Caco-2 (cell line): ENCODE measurements around the gene GABRG3. TPM values are rescaled to one million over a fixed set of nuclear protein-coding genes. Genes with fewer than 3 reads are reported as not detected.
A peak's percentile ranks its signal among the peaks of the same experiment; 100 is the strongest.

Experiments used
- BruUV-seq: library from RNA; stranded (reverse); fragments of 400-500 nt; replicated peaks from 2 replicates; lab custom pipeline; 2021; lab: Mats Ljungman, UMichigan
- CTCF ChIA-PET: fragments of 300-600 bp; sonication (Branson Sonifier 250); formaldehyde crosslinking; loops from one replicate; lab custom pipeline; 2022; ENCODE audit warnings: antibody characterized with exemption; lab: Charles Lee
- POLR2A ChIA-PET: fragments of 300-600 bp; sonication (Branson Sonifier 250); formaldehyde crosslinking; loops from one replicate; lab custom pipeline; 2022; ENCODE audit warnings: antibody characterized with exemption; lab: Charles Lee
- DNase-seq, 2 experiments: peaks; one replicate each; pipeline versions ENCODE4 v3.0.0 to v3.0.0-alpha.2; 2020 to 2022
- H3K27me3 ChIP-seq: replicated peaks from 2 replicates; pipeline ENCODE4 v1.6.0; 2011; ENCODE audit warnings: low read length; ENCODE audit not compliant: control insufficient read depth, insufficient read depth
- H3K36me3 ChIP-seq: 2 replicates; pipeline ENCODE4 v1.5.1; 2011; ENCODE audit warnings: low read length; ENCODE audit not compliant: control insufficient read depth, insufficient read depth
- H3K4me1 ChIP-seq: fragments of 250-450 bp; sonication (Bioruptor Pico); 2 replicates; pipeline ENCODE4 v1.5.1; 2020; ENCODE audit warnings: mild to moderate bottlenecking
- H3K4me3 ChIP-seq: 2 replicates; pipeline ENCODE4 v1.5.1; 2011; ENCODE audit warnings: low read depth, mild to moderate bottlenecking, control low read depth, low read length
- H3K9me3 ChIP-seq: fragments of 250-450 bp; sonication (Bioruptor Pico); 2 replicates; pipeline ENCODE4 v1.5.1; 2020; ENCODE audit warnings: mild to moderate bottlenecking, moderate library complexity
- H3K27ac Mint-ChIP-seq: one replicate; pipeline ENCODE4 v1.8.0; 2022; ENCODE audit warnings: mixed read lengths; ENCODE audit not compliant: unreplicated experiment
- H3K27me3 Mint-ChIP-seq: one replicate; pipeline ENCODE4 v1.8.0; 2022; ENCODE audit warnings: mixed read lengths; ENCODE audit not compliant: insufficient read depth, unreplicated experiment
- H3K36me3 Mint-ChIP-seq: one replicate; pipeline ENCODE4 v1.8.0; 2022; ENCODE audit warnings: mild to moderate bottlenecking, mixed read lengths; ENCODE audit not compliant: insufficient read depth, unreplicated experiment
- H3K4me1 Mint-ChIP-seq: one replicate; pipeline ENCODE4 v1.8.0; 2022; ENCODE audit warnings: low read depth, mixed read lengths; ENCODE audit not compliant: unreplicated experiment
- H3K4me3 Mint-ChIP-seq: one replicate; pipeline ENCODE4 v1.8.0; 2022; ENCODE audit warnings: mild to moderate bottlenecking, moderate library complexity, mixed read lengths; ENCODE audit not compliant: unreplicated experiment
- H3K9me3 Mint-ChIP-seq: one replicate; pipeline ENCODE4 v1.8.0; 2022; ENCODE audit warnings: mixed read lengths; ENCODE audit not compliant: unreplicated experiment
- CTCF ChIP-seq, 2 experiments: fragments of 200-600 bp in 1 of 2; IDR thresholded peaks; 1 replicate in 1 of 2; 2 replicates in 1 of 2; pipeline versions ENCODE4 v1.5.1 to v1.8.0; 2011 to 2022; ENCODE audit warnings: antibody characterized with exemption in 1 of 2, control low read depth in 1 of 2, inconsistent platforms in 1 of 2, low read depth in 1 of 2, low read length in 1 of 2, mild to moderate bottlenecking in 1 of 2, moderate library complexity in 1 of 2; ENCODE audit not compliant: insufficient read depth in 1 of 2, severe bottlenecking in 1 of 2, unreplicated experiment in 1 of 2
- intact Hi-C: fragments of 100-400 bp; cut with micrococcal nuclease; formaldehyde crosslinking; loops from one replicate; pipeline ENCODE4 v1.10.0; 2022; ENCODE audit not compliant: unreplicated experiment
- total RNA-seq: library from RNA; stranded (reverse); gene quantifications from 2 replicates; pipeline ENCODE4 v1.2.3, GENCODE V29; 2022

Gene GABRG3
- total RNA-seq, 1 experiment from 2014 or later, result not detected

- peak; percentile 91 to 96 for TF ChIP-seq CTCF (IDR thresholded peaks at IDR 0.05; ENCODE audit: insufficient read depth in 1 of 2, low read depth in 1 of 2, low read length in 1 of 2, severe bottlenecking in 1 of 2, unreplicated experiment in 1 of 2)
- ChIA-PET CTCF (interaction anchor here (1.6 kb wide), 1 partner anchor 126 kb away, joined by 7 read pairs; no protein-coding TSS in a partner anchor), POLR2A (no interaction called here)
- H3K4me3 Mint-ChIP-seq, result no peak overlapping the region
- no peaks in the 10 kb centered on the region for H3K36me3 ChIP-seq
- intact Hi-C loops, result loop anchor here (1.0 kb wide), 2 partner anchors 43 to 128 kb away; no protein-coding TSS in a partner anchor
- no peaks in the 10 kb centered on the region for H3K27me3 ChIP-seq
- DNase-seq, result peak; percentile 76 to 84
- H3K4me1 ChIP-seq, result no peaks in the 10 kb centered on the region
- no TSS peak for BruUV-seq
- peaks cover 15% of the 10 kb centered on the region for H3K9me3 Mint-ChIP-seq
- H3K27me3 Mint-ChIP-seq, result peaks cover 16% of the 10 kb centered on the region
- H3K4me1 Mint-ChIP-seq, result no peaks in the 10 kb centered on the region
- no peaks in the 10 kb centered on the region for H3K9me3 ChIP-seq
- H3K36me3 Mint-ChIP-seq, result peaks cover 5% of the 10 kb centered on the region
- no peak overlapping the region for H3K27ac Mint-ChIP-seq
- no peak overlapping the region for H3K4me3 ChIP-seq
These were observed 46.3 kb downstream of the GABRG3 start for GRCh38 chr15:27017168-27017809.

- H3K9me3 Mint-ChIP-seq, result peaks cover 15% of the 10 kb centered on the region
- H3K36me3 ChIP-seq, result no peaks in the 10 kb centered on the region
- no TSS peak for BruUV-seq
- no peak for DNase-seq
- POLR2A ChIA-PET, result no interaction called here
- H3K9me3 ChIP-seq, result no peaks in the 10 kb centered on the region
- H3K4me1 Mint-ChIP-seq, result no peaks in the 10 kb centered on the region
- H3K4me3 Mint-ChIP-seq, result no peak overlapping the region
- H3K4me3 ChIP-seq, result no peak overlapping the region
- peaks cover 5% of the 10 kb centered on the region for H3K36me3 Mint-ChIP-seq
- peaks cover 21% of the 10 kb centered on the region for H3K27me3 Mint-ChIP-seq
- no peak for TF ChIP-seq CTCF (IDR thresholded peaks at IDR 0.05; ENCODE audit: insufficient read depth in 1 of 2, low read depth in 1 of 2, low read length in 1 of 2, severe bottlenecking in 1 of 2, unreplicated experiment in 1 of 2)
- intact Hi-C loops, result no loop called here
- H3K27ac Mint-ChIP-seq, result no peak overlapping the region
- no peaks in the 10 kb centered on the region for H3K4me1 ChIP-seq
- H3K27me3 ChIP-seq, result no peaks in the 10 kb centered on the region
- CTCF ChIA-PET, result interaction anchor here (1.1 kb wide), 1 partner anchor 128 kb away, joined by 3 read pairs; no protein-coding TSS in a partner anchor
These were observed 48.7 kb downstream of the GABRG3 start for GRCh38 chr15:27019687-27020086.

GRCh38 chr15:27025481-27025966 lies 54.5 kb downstream of the GABRG3 start:
- Mint-ChIP-seq H3K4me3 (no peak overlapping the region), H3K9me3 (no peaks in the 10 kb centered on the region), H3K4me1 (no peaks in the 10 kb centered on the region), H3K27me3 (peaks cover 30% of the 10 kb centered on the region), H3K36me3 (no peaks in the 10 kb centered on the region), H3K27ac (no peak overlapping the region)
- Histone ChIP-seq H3K4me1 (no peaks in the 10 kb centered on the region), H3K27me3 (no peaks in the 10 kb centered on the region), H3K36me3 (no peaks in the 10 kb centered on the region), H3K9me3 (no peaks in the 10 kb centered on the region), H3K4me3 (no peak overlapping the region)
- no peak for DNase-seq
- CTCF ChIA-PET, result no interaction called here
- no peak for TF ChIP-seq CTCF (IDR thresholded peaks at IDR 0.05; ENCODE audit: insufficient read depth in 1 of 2, low read depth in 1 of 2, low read length in 1 of 2, severe bottlenecking in 1 of 2, unreplicated experiment in 1 of 2)
- POLR2A ChIA-PET, result no interaction called here
- intact Hi-C loops, result no loop called here
- BruUV-seq, result no TSS peak
